GM13977 (cell line): ENCODE measurements around the gene PTGIR.

Source experiments
- DNase-seq: peaks from one replicate; pipeline ENCODE4 v3.0.0; 2012; ENCODE audit warnings: low spot score
- in situ Hi-C: fragments of 300-500 bp; cut with MboI; formaldehyde crosslinking; loops from one replicate; pipeline ENCODE4 v1.12.0; 2022; ENCODE audit warnings: low sequenced_read_pairs, low pct_unique_long_range_greater_than_20kb, mixed read lengths, inconsistent platforms; ENCODE audit not compliant: unreplicated experiment
- TF ChIP-seq, protein P1 (sequence below): IDR thresholded peaks from 2 replicates; pipeline ENCODE4 v1.5.1; 2012; ENCODE audit warnings: mild to moderate bottlenecking, control low read depth; ENCODE audit not compliant: insufficient read depth; ENCODE audit errors: extremely low read depth, missing control alignments

The PTGIR gene

GRCh38 chr19:46621191-46622117 lies 3.4 kb downstream of the PTGIR start:
- in situ Hi-C loops, result no loop called here
- no peak for DNase-seq
- TF ChIP-seq, protein P1, sequence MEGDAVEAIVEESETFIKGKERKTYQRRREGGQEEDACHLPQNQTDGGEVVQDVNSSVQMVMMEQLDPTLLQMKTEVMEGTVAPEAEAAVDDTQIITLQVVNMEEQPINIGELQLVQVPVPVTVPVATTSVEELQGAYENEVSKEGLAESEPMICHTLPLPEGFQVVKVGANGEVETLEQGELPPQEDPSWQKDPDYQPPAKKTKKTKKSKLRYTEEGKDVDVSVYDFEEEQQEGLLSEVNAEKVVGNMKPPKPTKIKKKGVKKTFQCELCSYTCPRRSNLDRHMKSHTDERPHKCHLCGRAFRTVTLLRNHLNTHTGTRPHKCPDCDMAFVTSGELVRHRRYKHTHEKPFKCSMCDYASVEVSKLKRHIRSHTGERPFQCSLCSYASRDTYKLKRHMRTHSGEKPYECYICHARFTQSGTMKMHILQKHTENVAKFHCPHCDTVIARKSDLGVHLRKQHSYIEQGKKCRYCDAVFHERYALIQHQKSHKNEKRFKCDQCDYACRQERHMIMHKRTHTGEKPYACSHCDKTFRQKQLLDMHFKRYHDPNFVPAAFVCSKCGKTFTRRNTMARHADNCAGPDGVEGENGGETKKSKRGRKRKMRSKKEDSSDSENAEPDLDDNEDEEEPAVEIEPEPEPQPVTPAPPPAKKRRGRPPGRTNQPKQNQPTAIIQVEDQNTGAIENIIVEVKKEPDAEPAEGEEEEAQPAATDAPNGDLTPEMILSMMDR, result peak; percentile 31

- TF ChIP-seq, protein P1, result no peak
- in situ Hi-C loops, result no loop called here
- no peak for DNase-seq
Observed at GRCh38 chr19:46620716-46621115, 4.2 kb downstream of the PTGIR start.

DNA sequence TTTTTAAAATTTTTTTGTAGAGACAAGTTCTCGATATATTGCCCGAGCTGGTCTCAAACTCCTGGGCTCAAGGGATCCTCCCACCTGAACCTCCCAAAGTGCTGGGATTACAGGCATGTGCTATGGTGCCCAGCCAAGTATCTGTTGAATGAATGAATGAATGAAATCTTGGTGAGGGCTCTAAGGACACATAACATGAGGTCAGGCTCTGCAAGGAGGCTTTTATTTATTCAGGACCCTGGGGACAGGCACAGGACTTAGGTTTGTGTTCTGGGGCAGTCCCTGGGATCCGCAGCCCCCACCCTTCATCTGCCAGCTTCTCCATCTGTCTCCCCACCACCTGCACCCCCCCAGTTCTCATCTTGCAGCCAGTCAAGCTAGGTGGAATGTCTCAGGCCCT lies 4.6 kb downstream of the PTGIR start:
- in situ Hi-C loops, result no loop called here
- TF ChIP-seq, protein P1, result no peak
- no peak for DNase-seq

GRCh38 chr19:46618670-46619231 lies 6.1 kb downstream of the PTGIR start:
- TF ChIP-seq, protein P1, result no peak
- in situ Hi-C loops, result no loop called here
- peak; percentile 71 for DNase-seq

- no peak for DNase-seq
- TF ChIP-seq, protein P1, result no peak
- in situ Hi-C loops, result no loop called here
Observed at GRCh38 chr19:46617601-46618000, 7.3 kb downstream of the PTGIR start.

DNA sequence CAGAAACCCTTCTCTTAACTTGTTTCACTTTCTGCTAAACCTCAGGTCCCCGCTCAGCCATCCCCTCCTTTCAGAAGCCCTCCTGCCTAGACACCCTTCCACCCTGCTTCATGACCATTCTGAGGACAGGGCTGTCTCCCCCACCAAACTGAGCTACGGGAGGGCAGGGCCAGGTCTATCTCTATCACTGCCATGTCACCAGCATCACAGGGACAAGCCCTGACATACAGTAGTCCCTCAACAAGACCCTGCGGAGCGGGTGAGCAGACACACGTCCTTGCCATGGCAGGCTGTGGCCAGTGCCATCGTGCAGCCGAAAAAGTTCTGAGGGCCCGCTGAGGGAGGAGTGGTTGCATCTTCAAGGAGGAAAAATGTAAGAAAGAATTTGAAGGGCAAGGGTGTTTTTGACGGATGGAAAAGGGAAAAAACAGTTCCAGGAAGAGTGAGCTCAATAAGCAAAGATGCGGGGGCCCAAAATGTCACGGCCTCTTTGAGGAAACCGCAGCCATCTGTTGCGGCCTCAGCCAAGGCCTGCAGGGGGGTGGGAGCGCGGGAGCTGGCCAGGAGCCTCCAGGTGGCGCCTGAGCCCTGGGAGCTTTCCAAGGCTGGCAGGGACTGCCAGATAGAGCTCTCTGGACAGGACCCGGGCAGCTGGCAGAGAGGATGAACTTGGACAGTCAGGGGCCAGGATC lies 8.1 kb downstream of the PTGIR start:
- peak; percentile 63 for DNase-seq
- TF ChIP-seq, protein P1, result peak; percentile 61
- in situ Hi-C loops, result no loop called here
